GM12878 (cell line): ENCODE results near the gene IGF1R. TPM values are rescaled to one million over a fixed set of nuclear protein-coding genes. Genes with fewer than 3 reads are reported as not detected.

Source experiments
- ATAC-seq: fragments of 200-7000 bp; cut with Tn5 transposase; 3 replicates; pipeline ENCODE4 v1.9.1; 2020; ENCODE audit warnings: mild to moderate bottlenecking, moderate library complexity
- BruUV-seq: library from RNA; stranded (reverse); fragments of 400-500 nt; replicated peaks from 2 replicates; lab custom pipeline; 2021; lab: Mats Ljungman, UMichigan
- CTCF ChIA-PET: fragments of 300-600 bp; sonication (Branson Sonifier 250); formaldehyde crosslinking; extraction: SDS; loops from one replicate; lab custom pipeline; 2021; ENCODE audit warnings: inconsistent platforms; lab: Yijun Ruan, JAX
- POLR2A ChIA-PET: fragments of 350-600 bp; formaldehyde crosslinking; extraction: SDS; loops from one replicate; lab custom pipeline; 2021; ENCODE audit warnings: inconsistent platforms; lab: Charles Lee
- RAD21 ChIA-PET: fragments of 300-600 bp; sonication (Branson Sonifier 250); formaldehyde crosslinking; loops from one replicate; lab custom pipeline; 2023; ENCODE audit warnings: antibody characterized with exemption; ENCODE audit not compliant: unreplicated experiment; lab: Charles Lee
- SMC1A ChIA-PET: fragments of 300-600 bp; sonication (Branson Sonifier 250); formaldehyde crosslinking; loops from one replicate; lab custom pipeline; 2023; ENCODE audit not compliant: unreplicated experiment, uncharacterized antibody; lab: Charles Lee
- DNase-seq: peaks from one replicate; pipeline ENCODE4 v3.0.0-alpha.2; 2011; ENCODE audit warnings: low read depth, low spot score
- FAIRE-seq: peaks from 3 replicates; lab custom pipeline; 2011; peaks lifted over from hg19 to GRCh38; lab: Jason Lieb, UNC
- H2AFZ ChIP-seq: 2 replicates; pipeline ENCODE4 v1.6.0; 2011; ENCODE audit warnings: low read depth, low read length, control low read depth; ENCODE audit not compliant: control insufficient read depth
- H3K27ac ChIP-seq: 2 replicates; pipeline ENCODE4 v1.5.1; 2011; ENCODE audit warnings: control low read depth; ENCODE audit not compliant: control insufficient read depth, insufficient read depth
- H3K27me3 ChIP-seq, 2 experiments: replicated peaks in 1 of 2; 2 replicates each; pipeline versions ENCODE4 v1.6.0 to v1.6.1; 2011; ENCODE audit warnings: low read length in 1 of 2; ENCODE audit not compliant: control insufficient read depth in 2 of 2, insufficient read depth in 2 of 2
- H3K36me3 ChIP-seq, 2 experiments: 2 replicates each; pipeline ENCODE4 v1.5.1; 2011; ENCODE audit warnings: low read length in 1 of 2; ENCODE audit not compliant: control insufficient read depth in 2 of 2, insufficient read depth in 2 of 2
- H3K4me1 ChIP-seq: 2 replicates; pipeline ENCODE4 v1.6.1; 2011; ENCODE audit warnings: mild to moderate bottlenecking, low read length, moderate library complexity, mixed read lengths; ENCODE audit not compliant: control insufficient read depth, insufficient read depth
- H3K4me2 ChIP-seq: 2 replicates; pipeline ENCODE4 v1.6.0; 2011; ENCODE audit warnings: control low read depth; ENCODE audit not compliant: control insufficient read depth, insufficient read depth
- H3K4me3 ChIP-seq: fragments of 200-600 bp; sonication (generic); 2 replicates; pipeline ENCODE4 v1.5.1; 2016
- H3K79me2 ChIP-seq: 2 replicates; pipeline ENCODE4 v1.6.0; 2011; ENCODE audit warnings: low read length; ENCODE audit not compliant: control insufficient read depth, insufficient read depth
- H3K9ac ChIP-seq: 2 replicates; pipeline ENCODE4 v1.8.0; 2011; ENCODE audit warnings: low read length, control low read depth, mixed read lengths; ENCODE audit not compliant: control insufficient read depth, insufficient read depth
- H3K9me3 ChIP-seq: replicated peaks from 3 replicates; pipeline ENCODE4 v1.5.1; 2011; ENCODE audit warnings: mild to moderate bottlenecking, low read length; ENCODE audit not compliant: control insufficient read depth, insufficient read depth
- H4K20me1 ChIP-seq: 2 replicates; pipeline ENCODE4 v1.6.0; 2011; ENCODE audit not compliant: control insufficient read depth, insufficient read depth
- BRCA1 ChIP-seq: IDR thresholded peaks from 2 replicates; pipeline ENCODE4 v1.6.1; 2011; ENCODE audit warnings: low read depth, low read length, improper control_type of control experiment
- IKZF2 ChIP-seq, 2 experiments: fragments of 450-650 bp; IDR thresholded peaks; 2 replicates each; pipeline ENCODE4 v1.6.1; 2017; ENCODE audit warnings: mild to moderate bottlenecking in 2 of 2, moderate library complexity in 2 of 2
- MTA3 ChIP-seq: IDR thresholded peaks from 2 replicates; pipeline ENCODE4 v1.6.1; 2012; ENCODE audit warnings: low read length, inconsistent platforms, borderline replicate concordance
- POLR2AphosphoS2 ChIP-seq: IDR thresholded peaks from 2 replicates; pipeline ENCODE4 v1.6.1; 2011; ENCODE audit warnings: low read depth, mild to moderate bottlenecking, low read length, improper control_type of control experiment, moderate library complexity
- RCOR1 ChIP-seq: conservative IDR thresholded peaks from 2 replicates; pipeline ENCODE4 v1.6.1; 2012; ENCODE audit warnings: low read depth, low read length, improper control_type of control experiment
- SUZ12 ChIP-seq: fragments of 200-600 bp; sonication (generic); IDR thresholded peaks from one replicate; pipeline ENCODE4 v1.6.1; 2018; ENCODE audit warnings: antibody characterized with exemption, mild to moderate bottlenecking; ENCODE audit not compliant: unreplicated experiment
- TCF3 ChIP-seq: IDR thresholded peaks from 2 replicates; pipeline ENCODE4 v1.6.1; 2012; ENCODE audit warnings: low read depth, mild to moderate bottlenecking, low read length, borderline replicate concordance; ENCODE audit not compliant: insufficient read depth
- TCF7 ChIP-seq: IDR thresholded peaks from 2 replicates; pipeline ENCODE4 v1.6.1; 2014; ENCODE audit warnings: antibody characterized with exemption, borderline replicate concordance
- WGBS: methylation state at CpG from one replicate; pipeline ENCODE4 v1.1.6; 2016; ENCODE audit warnings: low lambda C conversion rate; ENCODE audit not compliant: insufficient replicate concordance, insufficient coverage; ENCODE audit errors: missing lambda C conversion rate; 5-methylcytosine and 5-hydroxymethylcytosine counted together
- in situ Hi-C: fragments of 300-500 bp; cut with MboI; formaldehyde crosslinking; loops from 9 replicates; pipeline ENCODE4 v1.14.3; 2018; ENCODE audit warnings: mixed read lengths
- intact Hi-C: fragments of 100-400 bp; cut with micrococcal nuclease; formaldehyde crosslinking; loops from one replicate; pipeline ENCODE4 v1.14.2; 2022; ENCODE audit not compliant: unreplicated experiment
- polyA plus RNA-seq, 11 experiments: library from polyadenylated mRNA; depleted of rRNA in 4 of 11; unstranded in 6 of 11; stranded (reverse) in 5 of 11; fragments of >200 nt; fragmentation: Nextera tagmentation in 4 of 11; fragmentation: Illumina TruSeq in 1 of 11; extraction: Ambion mirVana in 4 of 11; extraction: Trizol in 1 of 11; gene quantifications; 1 replicate in 1 of 11; 2 replicates in 10 of 11; pipeline versions ENCODE4 v1.2.1 to v1.2.3, GENCODE V29; 2011 to 2016; ENCODE audit warnings: inconsistent platforms in 2 of 11, missing spikeins in 2 of 11, low read depth in 1 of 11
- total RNA-seq, 4 experiments: library from RNA; depleted of rRNA in 3 of 4; stranded (reverse); fragments of >200 nt in 3 of 4; fragmentation: Illumina TruSeq in 1 of 4; extraction: Trizol in 1 of 4; gene quantifications; 2 replicates each; pipeline versions ENCODE4 v1.2.1 to v1.2.3, GENCODE V29; 2013 to 2021
- TF ChIP-seq, protein P1 (sequence below): IDR thresholded peaks from 2 replicates; pipeline ENCODE4 v1.6.1; 2012; ENCODE audit warnings: low read depth, low read length, improper control_type of control experiment
- TF ChIP-seq, protein P2 (sequence below): fragments of 450-650 bp; formaldehyde crosslinking; IDR thresholded peaks from 2 replicates; pipeline ENCODE4 v1.5.0; 2022; ENCODE audit warnings: mild to moderate bottlenecking, missing genetic modification characterization
- TF ChIP-seq, protein P3 (sequence below): fragments of 450-650 bp; IDR thresholded peaks from 2 replicates; pipeline ENCODE4 v1.6.1; 2016; ENCODE audit warnings: mild to moderate bottlenecking, moderate library complexity, borderline replicate concordance

The IGF1R gene
- total and polyA plus RNA-seq, 10 of the 15 experiments (the other 5 are each of a cell fraction or from before 2014, with no cell fraction given): 0.03 to 2.7 (median 0.66) TPM

DNA sequence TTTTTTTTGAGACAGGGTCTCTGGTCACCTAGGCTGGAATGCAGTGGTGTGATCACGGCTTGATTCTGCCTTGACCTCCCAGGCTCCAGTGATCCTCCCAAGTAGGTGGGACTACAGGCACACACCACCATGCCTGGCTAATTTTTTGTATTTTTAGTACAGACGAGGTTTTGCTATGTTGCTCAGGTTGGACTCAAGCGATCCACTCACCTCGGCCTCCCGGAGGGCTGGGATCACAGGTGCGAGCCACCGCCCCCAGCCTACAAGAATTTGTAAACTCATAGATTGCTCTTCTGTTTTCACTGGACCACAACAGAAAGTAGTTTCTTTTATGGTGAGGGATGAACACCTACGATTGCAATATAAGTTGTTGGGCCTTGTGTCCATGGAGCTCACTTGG, 7.4 kb downstream of the IGF1R start (continued):
- TF ChIP-seq SUZ12: no peak

DNA sequence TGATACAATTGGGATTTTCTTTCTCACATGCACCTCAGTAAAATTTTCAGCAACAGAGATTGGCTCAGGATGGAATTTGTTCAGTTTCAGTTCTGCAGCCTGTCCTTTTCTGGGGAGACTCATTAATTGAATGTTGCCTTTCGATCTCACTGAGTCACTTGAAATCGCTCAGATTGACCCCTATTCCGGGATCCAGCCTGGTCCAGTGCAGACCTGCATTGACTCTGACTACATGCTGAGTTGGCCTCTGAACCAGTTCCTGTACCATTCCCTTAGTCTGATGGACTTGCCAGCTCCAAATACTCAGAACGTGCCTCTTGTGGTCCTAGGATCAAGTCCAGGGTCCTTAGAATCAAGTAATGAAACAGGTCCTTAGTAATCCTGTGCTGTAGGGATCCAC, 9.4 kb downstream of the IGF1R start:
- Histone ChIP-seq H3K36me3 (no peaks in the 10 kb centered on the region), H3K4me3 (no peak overlapping the region), H3K27me3 (no peaks in the 10 kb centered on the region)
- TF ChIP-seq TCF3 (no peak), IKZF2 (IDR thresholded peaks at IDR 0.05) (no peak), MTA3 (no peak), POLR2AphosphoS2 (no peak), RCOR1 (no peak), BRCA1 (no peak), TCF7 (no peak)
- TF ChIP-seq, protein P1, sequence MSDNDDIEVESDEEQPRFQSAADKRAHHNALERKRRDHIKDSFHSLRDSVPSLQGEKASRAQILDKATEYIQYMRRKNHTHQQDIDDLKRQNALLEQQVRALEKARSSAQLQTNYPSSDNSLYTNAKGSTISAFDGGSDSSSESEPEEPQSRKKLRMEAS: no peak
- TF ChIP-seq, protein P2, sequence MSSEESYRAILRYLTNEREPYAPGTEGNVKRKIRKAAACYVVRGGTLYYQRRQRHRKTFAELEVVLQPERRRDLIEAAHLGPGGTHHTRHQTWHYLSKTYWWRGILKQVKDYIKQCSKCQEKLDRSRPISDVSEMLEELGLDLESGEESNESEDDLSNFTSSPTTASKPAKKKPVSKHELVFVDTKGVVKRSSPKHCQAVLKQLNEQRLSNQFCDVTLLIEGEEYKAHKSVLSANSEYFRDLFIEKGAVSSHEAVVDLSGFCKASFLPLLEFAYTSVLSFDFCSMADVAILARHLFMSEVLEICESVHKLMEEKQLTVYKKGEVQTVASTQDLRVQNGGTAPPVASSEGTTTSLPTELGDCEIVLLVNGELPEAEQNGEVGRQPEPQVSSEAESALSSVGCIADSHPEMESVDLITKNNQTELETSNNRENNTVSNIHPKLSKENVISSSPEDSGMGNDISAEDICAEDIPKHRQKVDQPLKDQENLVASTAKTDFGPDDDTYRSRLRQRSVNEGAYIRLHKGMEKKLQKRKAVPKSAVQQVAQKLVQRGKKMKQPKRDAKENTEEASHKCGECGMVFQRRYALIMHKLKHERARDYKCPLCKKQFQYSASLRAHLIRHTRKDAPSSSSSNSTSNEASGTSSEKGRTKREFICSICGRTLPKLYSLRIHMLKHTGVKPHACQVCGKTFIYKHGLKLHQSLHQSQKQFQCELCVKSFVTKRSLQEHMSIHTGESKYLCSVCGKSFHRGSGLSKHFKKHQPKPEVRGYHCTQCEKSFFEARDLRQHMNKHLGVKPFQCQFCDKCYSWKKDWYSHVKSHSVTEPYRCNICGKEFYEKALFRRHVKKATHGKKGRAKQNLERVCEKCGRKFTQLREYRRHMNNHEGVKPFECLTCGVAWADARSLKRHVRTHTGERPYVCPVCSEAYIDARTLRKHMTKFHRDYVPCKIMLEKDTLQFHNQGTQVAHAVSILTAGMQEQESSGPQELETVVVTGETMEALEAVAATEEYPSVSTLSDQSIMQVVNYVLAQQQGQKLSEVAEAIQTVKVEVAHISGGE (CRISPR knock-in tag): no peak
- TF ChIP-seq, protein P3, sequence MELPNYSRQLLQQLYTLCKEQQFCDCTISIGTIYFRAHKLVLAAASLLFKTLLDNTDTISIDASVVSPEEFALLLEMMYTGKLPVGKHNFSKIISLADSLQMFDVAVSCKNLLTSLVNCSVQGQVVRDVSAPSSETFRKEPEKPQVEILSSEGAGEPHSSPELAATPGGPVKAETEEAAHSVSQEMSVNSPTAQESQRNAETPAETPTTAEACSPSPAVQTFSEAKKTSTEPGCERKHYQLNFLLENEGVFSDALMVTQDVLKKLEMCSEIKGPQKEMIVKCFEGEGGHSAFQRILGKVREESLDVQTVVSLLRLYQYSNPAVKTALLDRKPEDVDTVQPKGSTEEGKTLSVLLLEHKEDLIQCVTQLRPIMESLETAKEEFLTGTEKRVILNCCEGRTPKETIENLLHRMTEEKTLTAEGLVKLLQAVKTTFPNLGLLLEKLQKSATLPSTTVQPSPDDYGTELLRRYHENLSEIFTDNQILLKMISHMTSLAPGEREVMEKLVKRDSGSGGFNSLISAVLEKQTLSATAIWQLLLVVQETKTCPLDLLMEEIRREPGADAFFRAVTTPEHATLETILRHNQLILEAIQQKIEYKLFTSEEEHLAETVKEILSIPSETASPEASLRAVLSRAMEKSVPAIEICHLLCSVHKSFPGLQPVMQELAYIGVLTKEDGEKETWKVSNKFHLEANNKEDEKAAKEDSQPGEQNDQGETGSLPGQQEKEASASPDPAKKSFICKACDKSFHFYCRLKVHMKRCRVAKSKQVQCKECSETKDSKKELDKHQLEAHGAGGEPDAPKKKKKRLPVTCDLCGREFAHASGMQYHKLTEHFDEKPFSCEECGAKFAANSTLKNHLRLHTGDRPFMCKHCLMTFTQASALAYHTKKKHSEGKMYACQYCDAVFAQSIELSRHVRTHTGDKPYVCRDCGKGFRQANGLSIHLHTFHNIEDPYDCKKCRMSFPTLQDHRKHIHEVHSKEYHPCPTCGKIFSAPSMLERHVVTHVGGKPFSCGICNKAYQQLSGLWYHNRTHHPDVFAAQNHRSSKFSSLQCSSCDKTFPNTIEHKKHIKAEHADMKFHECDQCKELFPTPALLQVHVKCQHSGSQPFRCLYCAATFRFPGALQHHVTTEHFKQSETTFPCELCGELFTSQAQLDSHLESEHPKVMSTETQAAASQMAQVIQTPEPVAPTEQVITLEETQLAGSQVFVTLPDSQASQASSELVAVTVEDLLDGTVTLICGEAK: no peak
- TF ChIP-seq, all 136 proteins: peak for 0
- ChIA-PET POLR2A (no interaction called here), CTCF (interaction anchor here (0.6 to 6.8 kb wide), 12 partner anchors 11 to 216 kb away, joined by 3 to 93 read pairs (median 4); no protein-coding TSS in a partner anchor), SMC1A (interaction anchor here (1.1 to 4.4 kb wide), 4 partner anchors 96 to 421 kb away, joined by 3 to 27 read pairs (median 6); no protein-coding TSS in a partner anchor), RAD21 (interaction anchor here (1.6 kb wide), 1 partner anchor 138 kb away, joined by 4 read pairs; no protein-coding TSS in a partner anchor)
- Histone ChIP-seq H4K20me1 (no peaks in the 10 kb centered on the region), H3K9me3 (no peaks in the 10 kb centered on the region), H2AFZ (no peak overlapping the region), H3K4me1 (no peaks in the 10 kb centered on the region), H3K4me2 (no peak overlapping the region), H3K27ac (no peak overlapping the region), H3K9ac (no peak overlapping the region), H3K79me2 (no peaks in the 10 kb centered on the region)
- FAIRE-seq (no peak), DNase-seq (no peak), ATAC-seq (no peak)
- intact Hi-C loops: loop anchor here (5.0 kb wide), 1 partner anchor 120 kb away; no protein-coding TSS in a partner anchor
- WGBS: 21% methylated on average over 4 of the region's 4 CpGs
- in situ Hi-C loops: loop anchor here (5.0 to 10.0 kb wide), 3 partner anchors 140 to 417 kb away; no protein-coding TSS in a partner anchor
- BruUV-seq: no TSS peak
